CD4-positive, alpha-beta T cell treated with Interferon gamma for 1 hour (primary cell): Measurements from ENCODE around the gene SDR42E2.
"Not testable (repeated sequence)": the region's sequence is repeated elsewhere in the genome, so short reads cannot be mapped to it uniquely, and the experiment has no call there.

Experiments used
- DNase-seq: peaks from one replicate; pipeline ENCODE4 v3.0.0-alpha.2; 2020

SDR42E2 gene

DNA sequence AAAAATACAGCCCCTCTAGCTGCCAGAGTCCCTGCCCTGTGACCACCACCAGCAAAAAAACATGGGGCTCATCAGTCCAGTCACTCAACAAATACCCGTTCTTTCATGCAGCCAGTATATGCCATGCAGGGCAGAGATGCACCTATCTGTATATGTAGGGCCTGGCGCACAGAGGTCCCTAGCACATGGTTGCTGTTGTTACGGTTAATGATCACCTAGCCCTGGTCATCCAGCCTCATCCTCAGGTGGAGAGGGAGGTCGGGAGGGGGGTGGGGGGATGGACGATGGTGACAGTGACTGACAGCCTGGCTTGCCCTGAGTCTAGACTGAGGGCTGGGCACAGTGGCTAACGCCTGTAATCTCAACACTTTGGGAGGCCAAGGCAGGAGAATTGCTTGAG, 1.5 kb downstream of the SDR42E2 start:
- no peak for DNase-seq

DNA sequence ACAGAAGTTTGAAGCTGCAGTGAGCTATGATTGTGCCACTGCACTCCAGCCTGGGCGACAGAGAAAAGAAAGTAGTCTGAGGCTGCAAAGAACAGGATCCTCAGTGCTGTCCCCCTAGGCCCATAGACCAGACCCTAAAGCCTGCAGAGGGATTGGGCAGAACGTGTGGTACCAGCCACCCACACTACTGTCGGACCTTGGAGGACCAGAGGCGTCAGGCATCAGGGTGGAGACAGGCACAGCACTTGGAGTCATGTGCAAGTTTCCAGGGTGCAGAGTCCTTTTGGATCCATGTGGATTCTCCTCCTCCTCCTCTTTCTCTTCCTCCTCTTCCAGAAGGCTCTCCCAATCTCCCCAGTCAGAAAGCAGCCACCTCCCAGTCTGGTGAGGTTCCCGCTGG, 2.2 kb downstream of the SDR42E2 start:
- no peak for DNase-seq

DNA sequence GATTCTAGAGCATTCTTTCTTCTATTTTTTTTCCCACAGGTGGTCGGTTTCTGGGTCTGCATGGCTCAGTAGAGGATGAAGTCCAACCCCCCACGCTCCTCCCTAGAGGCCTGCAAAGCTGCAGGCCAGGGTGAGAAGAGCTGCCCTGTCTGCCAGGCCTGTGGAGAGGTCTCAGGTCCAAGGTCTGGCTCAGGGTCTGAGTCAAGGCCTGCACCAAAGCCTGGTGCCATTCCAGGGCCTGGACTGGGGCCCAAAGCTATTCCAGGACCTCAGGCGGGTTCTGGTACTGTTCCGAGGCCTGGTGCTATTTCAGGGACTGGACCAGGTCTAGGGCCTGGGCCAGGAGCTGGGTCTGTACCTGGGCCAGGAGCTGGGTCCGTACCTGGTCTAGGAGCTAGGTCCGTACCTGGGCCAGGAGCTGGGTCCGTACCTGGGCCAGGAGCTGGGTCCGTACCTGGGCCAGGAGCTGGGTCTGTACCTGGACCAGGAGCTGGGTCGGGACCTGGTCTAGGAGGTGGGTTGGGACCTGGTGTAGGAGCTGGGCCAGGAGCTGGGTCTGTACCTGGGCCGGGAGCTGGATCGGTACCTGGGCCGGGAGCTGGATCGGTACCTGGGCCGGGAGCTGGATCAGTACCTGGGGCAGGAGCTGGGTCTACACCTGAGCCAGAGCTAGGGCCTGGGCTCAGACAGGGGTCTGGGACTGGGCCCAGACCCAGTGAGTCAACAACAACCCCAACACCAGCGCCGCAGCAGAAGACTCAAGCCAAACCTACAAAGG, 3.4 kb downstream of the SDR42E2 start:
- no peak for DNase-seq

DNA sequence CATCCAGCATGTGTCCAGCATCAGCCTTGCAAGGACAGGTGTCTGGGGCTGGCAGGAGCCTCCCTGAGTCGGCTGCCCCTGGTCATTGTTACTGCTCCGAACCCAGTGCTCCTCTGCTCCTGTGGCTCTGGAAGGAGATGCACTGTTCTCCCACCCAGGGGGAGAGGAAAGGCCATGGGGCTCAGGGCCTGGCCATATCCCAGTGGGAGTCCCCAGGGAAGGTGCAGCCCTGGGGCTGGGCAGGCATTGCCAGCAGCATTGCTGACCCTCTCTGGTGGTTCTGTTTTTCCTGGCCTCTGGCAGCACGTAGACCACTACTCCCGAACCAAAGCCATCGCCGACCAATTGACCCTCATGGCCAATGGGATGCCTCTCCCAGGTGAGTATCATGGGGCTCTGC, 9.6 kb downstream of the SDR42E2 start:
- DNase-seq: no peak

DNA sequence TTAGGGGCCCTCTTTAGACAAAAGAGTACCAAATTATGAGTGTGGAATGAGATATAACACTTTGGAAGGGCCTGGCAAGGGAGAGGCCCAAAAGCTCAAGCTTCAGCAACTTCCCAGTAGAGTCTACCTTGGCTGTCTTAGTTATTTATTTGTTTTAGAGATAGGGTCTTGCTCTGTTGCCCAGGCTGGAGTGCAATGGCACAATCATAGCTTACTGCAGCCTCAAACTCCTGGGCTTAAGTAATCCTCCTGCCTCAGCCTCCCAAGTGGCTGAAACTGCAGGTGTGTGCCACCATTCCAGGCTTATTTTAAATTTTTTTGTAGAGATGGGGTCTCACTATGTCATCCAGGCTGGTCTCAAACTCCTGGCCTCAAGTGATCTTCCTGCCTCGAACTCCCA, 10.3 kb downstream of the SDR42E2 start:
- not testable (repeated sequence) for DNase-seq

DNA sequence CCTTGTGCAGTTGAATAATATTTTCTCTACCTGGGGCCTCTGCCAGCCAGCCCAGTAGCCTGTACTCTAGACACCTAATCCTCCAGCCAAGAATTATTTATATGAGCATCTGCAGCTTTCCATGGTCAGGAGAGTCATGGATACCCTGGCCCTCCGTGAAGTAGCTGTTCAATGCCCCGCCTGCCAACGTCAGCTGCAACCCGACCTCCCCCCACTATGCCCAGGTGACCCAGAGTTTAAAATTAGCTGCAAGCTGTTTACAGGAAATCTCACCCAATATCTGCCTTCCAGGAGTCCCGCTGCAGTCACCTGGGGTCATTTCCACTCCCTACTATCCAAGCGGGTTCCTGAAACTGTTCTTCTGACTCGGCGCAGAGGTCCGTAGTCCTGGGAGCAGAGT, 12.3 kb downstream of the SDR42E2 start:
- no peak for DNase-seq

DNA sequence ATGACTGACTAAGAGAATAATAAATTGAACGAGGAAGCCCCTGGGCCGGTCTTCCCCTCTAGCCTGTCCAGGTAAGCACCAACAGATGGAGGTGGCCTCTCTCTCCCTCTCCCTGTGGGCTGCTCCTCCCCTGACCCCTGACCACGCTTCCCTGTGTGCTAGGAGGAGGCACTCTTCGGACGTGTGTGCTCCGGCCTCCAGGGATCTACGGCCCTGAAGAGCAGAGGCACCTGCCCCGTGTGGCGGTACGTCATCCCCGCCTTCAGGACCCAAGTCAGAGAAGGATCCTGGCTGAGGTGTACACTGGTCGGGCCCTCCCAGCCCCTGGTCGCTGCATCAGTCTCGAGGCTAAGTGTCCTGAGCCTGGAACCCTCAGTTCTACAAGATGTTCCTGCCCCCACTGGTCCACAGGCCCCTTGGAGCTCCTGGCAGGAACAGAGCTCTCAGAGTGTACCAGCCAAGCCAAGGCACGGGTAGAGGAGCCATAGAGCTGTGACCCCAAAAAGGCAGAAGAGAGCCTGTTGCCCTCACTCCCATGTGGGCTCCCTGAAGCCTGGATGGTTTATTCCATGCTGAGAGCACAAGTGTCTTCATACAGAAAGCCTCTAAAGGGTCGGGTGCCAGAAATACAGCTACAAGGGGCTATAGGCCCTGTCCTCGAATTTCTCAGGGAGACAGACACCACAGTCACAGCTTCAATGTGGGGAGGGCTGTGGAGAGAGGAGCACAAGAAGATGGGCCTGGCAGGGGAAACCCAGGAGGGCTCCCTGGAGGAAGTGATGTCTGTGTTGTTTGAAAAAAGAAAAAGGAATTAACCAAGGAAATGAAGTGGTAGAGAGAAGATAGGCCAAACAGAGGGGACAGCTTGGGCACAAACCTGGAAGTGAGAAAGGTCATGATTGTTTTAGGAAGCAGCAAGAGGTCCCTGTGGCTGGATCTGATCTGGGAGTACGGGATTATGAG, 15.9 kb downstream of the SDR42E2 start:
- no peak for DNase-seq

DNA sequence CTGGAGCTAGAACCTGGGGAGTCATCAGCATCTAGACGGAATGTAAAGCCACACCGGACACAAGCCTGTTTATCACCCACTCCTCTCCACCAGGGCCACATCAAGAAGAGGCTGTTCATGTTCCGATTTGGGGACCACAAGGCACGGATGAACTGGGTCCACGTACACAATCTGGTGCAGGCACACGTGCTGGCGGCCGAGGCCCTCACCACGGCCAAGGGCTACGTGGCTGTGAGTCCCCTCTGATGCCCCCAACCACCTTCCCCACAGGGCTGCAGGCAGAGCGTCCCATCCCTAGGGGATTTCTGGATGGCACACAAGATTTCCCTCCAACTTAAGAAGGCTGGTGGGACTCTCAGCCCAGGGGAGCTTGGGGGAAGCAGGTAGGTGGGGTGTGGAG, 19.1 kb downstream of the SDR42E2 start:
- DNase-seq: no peak

DNA sequence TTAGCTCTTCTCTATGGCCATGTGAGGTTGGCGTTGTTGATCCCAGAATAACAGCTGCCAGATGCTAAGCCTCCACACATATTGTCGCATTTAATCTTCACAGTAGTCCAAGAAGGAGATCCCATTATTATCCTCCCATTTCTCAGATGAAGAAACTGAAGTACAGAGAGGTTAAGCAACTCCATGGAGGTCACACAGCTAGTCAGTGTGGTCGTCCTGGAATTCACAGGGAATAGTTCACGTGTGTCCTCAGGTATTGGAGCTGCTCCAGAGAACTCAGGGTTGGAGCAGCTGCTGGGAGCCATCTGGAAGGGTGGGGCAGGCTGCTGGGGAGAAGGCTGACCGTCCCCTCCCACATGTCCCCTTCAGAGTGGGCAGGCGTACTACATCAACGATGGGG, 19.5 kb downstream of the SDR42E2 start:
- DNase-seq: no peak

DNA sequence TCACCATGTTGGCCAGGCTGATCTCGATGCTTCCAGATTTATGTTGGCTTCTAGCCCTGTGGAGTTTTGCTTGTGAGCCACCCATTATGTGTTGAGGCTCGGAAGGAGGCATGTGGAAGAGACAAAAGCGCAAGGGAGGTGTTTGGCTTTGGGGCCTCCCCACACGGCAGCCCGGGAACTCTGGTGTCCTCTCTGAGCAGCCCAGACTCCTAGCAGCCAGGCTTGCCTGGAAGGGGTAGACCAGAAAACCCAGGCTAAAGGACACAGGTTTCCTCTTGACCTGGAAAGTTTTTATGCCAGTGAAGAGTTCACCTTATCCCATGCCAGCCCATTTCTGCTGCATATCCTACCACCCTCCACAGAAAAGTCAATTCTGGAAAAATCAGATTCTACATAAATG, 21.0 kb downstream of the SDR42E2 start:
- no peak for DNase-seq

DNA sequence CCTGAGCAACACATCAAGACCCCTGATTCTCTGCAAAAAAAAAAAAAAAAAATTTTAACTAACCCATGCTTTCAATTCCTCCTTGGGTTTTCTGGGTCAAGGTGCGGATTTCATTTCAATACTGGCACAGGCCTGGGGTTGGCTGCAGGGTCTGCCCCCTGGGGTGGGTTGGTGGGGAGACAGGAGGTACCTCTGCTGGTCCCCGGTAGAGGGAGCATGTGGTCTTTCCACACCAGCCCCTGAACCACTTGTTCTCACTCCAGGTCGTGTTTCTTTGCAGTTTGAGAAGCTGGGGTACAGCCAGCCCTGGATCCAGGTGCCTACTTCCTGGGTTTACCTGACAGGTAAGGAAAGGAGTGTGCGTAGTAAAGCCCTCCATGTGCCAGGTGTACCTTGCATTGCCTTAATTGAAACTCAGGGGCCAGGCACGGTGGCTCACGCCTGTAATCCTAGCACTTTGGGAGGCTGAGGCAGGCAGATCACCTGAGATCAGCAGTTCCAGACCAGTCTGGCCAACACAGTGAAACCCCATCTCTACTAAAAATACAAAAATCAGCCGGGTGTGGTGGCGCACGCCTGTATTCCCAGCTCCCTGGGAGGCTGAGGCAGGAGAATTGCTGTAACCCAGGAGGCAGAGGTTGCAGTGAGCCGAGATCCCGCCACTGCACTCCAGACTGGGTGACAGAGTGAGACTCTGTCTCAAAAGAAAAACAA, 21.8 kb downstream of the SDR42E2 start:
- DNase-seq: peak; percentile 30

DNA sequence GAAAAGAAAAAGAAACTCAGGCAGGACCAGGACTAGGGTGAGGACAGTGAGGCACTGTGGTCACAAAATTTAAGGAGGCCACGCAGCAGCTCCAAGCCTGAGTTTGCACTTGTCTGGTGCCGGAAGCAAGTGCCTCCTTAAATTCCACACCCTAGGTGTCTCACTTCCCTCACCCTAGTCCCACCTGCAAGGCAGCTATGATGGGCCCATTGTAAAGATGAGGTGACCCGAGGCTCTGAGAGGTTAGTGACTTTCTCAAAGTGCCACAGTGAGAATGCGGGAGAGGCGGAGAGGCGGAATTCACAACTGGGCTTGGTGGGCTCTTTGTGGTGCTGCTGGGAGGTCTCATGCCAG, 22.3 kb downstream of the SDR42E2 start:
- DNase-seq: no peak

DNA sequence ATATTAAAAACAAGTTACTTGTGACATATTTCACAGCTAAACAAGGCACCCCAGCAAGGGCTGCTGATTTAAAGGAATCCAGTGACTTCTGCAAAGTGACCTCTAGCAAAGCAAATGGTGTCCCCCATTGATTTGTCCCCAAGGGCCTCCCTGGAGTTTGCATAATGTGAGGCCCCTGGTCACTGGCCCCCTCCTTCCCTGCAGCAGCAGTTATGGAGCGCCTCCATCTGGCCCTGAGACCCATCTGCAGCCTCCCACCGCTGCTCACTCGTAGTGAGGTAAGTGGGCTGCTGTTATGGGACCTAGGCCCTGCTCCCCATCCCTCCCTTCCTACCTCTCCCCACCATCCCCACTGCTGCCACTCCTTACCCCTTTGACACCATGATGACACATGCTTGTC, 24.2 kb downstream of the SDR42E2 start:
- no peak for DNase-seq

DNA sequence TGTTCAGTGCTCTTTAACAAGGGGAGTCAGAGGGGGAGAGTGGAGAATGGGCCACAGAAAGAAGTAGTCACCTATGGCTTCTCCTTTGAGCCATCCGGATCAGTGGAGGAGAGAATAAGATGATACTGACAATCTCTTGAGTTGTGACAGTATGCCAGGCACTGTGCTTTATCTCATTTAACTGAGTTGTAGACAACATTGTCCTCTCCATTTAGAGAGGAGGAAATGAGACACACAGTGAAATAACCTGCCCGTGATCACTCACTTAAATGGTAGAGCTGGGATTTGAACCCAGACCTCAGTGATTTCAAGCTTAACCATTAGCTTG, 25.9 kb downstream of the SDR42E2 start:
- no peak for DNase-seq

DNA sequence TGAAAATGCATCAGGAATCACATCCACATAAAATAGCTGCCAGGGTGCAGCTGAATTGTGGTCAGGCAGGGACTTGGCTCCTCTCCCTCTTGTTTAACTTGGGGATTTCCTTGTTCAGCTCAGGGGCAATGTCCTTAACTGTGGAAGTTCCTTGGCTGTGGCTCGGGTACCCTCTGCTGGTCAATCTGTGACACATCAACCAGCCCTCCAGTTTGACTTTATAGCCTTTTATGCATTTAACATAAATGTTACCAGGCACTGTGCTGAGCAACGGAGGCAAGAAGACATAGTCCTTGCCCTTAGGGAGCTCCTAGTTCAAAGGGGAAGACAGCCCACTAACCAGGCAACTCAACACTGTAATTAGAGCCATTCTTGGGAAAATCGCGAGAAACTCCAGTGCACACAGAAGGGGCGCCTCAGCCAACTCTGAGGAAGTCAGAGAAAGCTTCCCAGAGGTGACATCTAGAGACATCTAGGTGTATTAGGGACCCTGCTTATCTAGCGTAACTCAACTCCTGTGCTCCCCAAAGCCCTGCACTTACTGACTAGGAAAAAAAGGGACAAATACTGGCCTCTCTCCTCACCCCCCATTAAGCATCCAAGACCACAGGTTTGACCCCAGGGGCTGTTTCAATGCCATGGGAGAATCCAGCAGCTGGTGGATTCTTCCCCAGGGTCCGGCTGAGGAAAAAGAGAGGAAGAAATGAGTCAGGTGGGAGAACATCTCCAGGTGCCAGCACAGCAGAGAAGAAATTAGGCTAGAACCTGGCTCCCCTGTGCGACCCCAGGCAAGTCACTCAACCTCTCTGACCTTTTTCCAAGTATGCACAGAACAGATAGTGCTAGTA, 26.5 kb downstream of the SDR42E2 start:
- peak; percentile 76 for DNase-seq

DNA sequence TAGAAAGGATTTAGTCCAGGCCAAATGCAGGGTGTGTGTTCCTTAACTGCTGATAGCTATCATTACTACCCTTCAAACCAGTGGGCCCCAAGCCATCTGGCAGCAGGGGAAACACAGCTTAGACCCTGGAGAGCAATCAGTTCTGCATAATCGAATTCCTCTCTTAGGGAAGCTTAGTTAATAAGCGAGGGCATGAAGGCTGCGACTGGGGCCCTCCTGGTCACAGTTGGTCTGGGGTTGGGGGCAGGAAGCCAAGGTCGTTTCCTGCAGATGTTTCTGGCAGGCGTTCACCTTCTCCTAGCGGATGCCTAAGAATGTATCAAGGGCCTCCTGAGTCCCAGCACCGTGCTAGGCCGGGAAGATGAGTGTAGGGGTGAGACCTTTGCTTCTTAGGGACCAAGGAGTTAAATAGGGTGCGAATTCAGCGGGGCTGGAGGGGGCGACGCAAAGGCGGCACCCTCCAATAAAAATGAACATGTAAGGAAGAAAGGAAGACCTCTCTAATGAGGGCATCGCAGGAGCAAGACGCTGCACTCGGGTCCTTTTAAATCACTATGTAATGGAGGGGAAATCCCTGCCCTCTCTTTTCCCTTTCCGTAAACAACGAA, 27.3 kb downstream of the SDR42E2 start:
- DNase-seq: no peak

DNA sequence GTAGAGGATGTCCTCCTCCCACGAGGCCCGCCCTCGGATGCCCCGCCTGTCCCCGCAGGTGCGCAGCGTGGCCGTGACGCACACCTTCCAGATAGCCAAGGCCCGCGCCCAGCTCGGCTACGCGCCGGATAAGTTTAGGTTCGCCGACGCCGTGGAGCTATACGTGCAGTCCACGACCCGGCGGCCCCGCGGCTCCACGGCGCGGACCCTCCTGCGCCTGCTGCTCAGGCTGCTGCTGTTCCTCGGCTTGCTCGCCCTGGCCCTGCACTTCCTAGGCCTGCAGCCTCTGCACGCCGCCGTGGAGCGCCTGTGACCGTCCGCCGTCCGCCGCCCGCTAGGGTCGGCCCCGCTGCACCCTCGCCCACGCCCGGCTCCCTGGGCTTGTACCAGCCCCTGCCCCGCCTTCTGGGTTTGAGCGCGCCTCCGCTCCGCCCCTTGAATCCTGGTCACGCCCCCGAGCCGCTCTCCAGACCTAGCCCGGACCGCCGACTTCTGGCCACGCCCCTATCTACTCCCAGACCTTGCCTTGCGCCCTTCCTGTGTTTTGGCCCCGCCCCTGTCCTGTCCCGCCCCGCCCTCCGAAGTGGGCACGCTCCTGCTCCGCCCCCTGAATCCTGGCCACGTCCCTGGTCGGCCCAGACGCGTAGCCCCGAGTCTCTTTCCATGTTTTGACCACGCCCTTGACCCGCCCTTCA, 27.9 kb downstream of the SDR42E2 start:
- DNase-seq: peak; percentile 99

DNA sequence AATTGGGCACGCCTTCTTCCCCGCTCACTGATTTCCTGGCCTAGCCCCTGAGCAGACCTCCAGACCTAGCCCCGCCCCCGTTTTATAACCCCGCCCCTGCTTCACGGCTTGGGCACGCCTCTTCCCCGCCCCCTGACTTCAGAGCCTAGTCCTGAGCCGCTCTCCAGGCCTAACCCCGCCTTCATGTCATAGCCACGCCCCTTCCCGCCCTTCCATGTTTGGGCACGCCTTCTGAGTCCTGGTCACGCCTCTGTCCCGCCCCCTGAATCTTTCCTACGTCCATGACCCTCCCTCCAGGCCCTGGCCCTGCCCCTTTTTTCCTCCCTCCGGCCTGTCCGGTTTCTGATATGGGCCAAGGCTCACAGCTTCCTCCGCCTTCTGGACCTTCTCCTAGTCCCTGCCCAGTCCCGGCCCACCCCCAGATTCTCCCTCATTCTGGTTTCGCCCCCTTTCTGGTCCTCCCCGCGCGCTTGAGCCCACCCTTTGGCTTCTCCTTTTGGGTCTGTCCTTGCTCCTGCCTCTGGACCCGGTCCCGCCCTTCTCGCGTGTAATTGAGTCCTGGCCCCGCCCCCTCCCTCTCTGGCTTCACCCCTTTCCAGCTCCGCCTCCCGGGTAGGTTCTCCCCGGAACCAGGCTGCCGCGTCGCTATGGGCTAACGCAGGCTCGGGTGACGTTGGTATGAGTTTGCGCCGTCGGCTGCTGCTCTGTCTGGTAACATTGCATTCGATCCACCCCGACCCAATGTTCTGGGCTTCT, 28.6 kb downstream of the SDR42E2 start:
- DNase-seq: peak; percentile 99

DNA sequence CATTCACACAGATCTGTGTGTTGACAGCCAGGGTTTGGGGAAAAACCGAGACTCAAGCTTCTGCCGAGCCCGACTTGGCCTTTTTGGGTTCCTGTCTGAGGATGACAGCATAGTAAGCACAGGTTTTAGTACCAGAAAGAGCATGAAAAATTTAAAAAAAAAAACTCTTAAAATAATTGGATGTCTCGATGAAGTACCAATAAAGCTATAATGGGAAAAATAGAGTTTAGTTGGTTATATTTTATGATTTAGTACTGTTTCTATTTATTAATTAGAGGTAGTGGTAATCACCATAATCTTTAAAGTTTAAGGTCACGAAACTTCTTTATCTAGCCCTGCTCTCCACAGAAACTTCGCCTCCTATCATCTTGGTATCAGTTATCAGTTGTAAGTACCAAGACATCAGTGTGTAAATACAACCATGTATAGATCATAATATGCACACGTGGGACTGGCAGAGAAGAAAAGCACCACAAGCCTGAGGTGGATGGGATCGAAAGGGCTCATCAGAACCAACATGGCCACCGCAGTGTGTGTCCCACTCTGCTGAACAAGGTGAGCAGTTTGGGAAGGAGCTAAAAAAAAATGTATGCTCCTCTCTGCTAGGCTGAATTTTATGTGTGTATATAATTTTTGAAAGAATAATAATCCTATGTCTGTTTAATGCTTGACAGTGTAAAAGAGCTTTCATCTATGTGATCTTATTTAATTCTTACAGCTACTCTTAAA, 29.4 kb downstream of the SDR42E2 start:
- DNase-seq: peak; percentile 41
